HepG2 (cell line): ENCODE measurements around the gene MTIF3.

Source experiments
- CTCF ChIP-seq: sonication (generic); formaldehyde crosslinking; IDR thresholded peaks from 2 replicates; pipeline ENCODE4 v1.5.0; 2020; ENCODE audit warnings: mild to moderate bottlenecking, missing genetic modification reagents, moderate library complexity
- E2F5 ChIP-seq: sonication (generic); formaldehyde crosslinking; conservative IDR thresholded peaks from 2 replicates; pipeline ENCODE4 v1.4.0; 2020; ENCODE audit warnings: missing genetic modification reagents
- EZH2 ChIP-seq: conservative IDR thresholded peaks from 2 replicates; pipeline ENCODE4 v1.6.1; 2012; ENCODE audit warnings: mild to moderate bottlenecking, low read depth, low read length, moderate library complexity
- MBNL3 ChIP-seq: fragments of 250-450 bp; sonication (Bioruptor Pico); conservative IDR thresholded peaks from 2 replicates; pipeline ENCODE4 v1.8.0; 2022; ENCODE audit warnings: mild to moderate bottlenecking, inconsistent platforms
- MIXL1 ChIP-seq: IDR thresholded peaks from 2 replicates; pipeline ENCODE4 v1.6.1; 2016
- POLR2A ChIP-seq, 2 experiments: IDR thresholded peaks; 2 replicates each; pipeline ENCODE4 v1.6.1; 2011; ENCODE audit warnings: low read depth in 2 of 2, low read length in 2 of 2, mild to moderate bottlenecking in 1 of 2, moderate library complexity in 1 of 2; ENCODE audit not compliant: insufficient read depth in 1 of 2
- SIN3A ChIP-seq: IDR thresholded peaks from 2 replicates; pipeline ENCODE4 v1.6.1; 2011; ENCODE audit warnings: low read depth, mild to moderate bottlenecking, control low read depth, low read length, borderline replicate concordance
- SKIL ChIP-seq: sonication (generic); formaldehyde crosslinking; IDR thresholded peaks from 2 replicates; pipeline ENCODE4 v1.8.0; 2022; ENCODE audit warnings: missing genetic modification reagents, mild to moderate bottlenecking, moderate library complexity, borderline replicate concordance
- TBP ChIP-seq: sonication (generic); formaldehyde crosslinking; IDR thresholded peaks from 2 replicates; pipeline ENCODE4 v1.5.0; 2020; ENCODE audit warnings: missing genetic modification reagents
- THYN1 ChIP-seq: sonication (generic); formaldehyde crosslinking; IDR thresholded peaks from 2 replicates; pipeline ENCODE4 v1.8.1; 2023; ENCODE audit warnings: low read depth, mild to moderate bottlenecking, moderate library complexity, missing genetic modification reagents, borderline replicate concordance
- ZBTB38 ChIP-seq: sonication (generic); formaldehyde crosslinking; IDR thresholded peaks from 2 replicates; pipeline ENCODE4 v1.5.1; 2020; ENCODE audit warnings: mild to moderate bottlenecking, missing genetic modification reagents
- ZNF143 ChIP-seq: sonication (generic); formaldehyde crosslinking; IDR thresholded peaks from 2 replicates; pipeline ENCODE4 v1.4.0; 2020; ENCODE audit warnings: missing genetic modification reagents
- ZNF18 ChIP-seq: sonication (generic); formaldehyde crosslinking; IDR thresholded peaks from 2 replicates; pipeline ENCODE4 v1.8.0; 2022; ENCODE audit warnings: mild to moderate bottlenecking, missing genetic modification reagents; ENCODE audit not compliant: insufficient replicate concordance

GRCh38 chr13:27476943-27477703 lies 26.8 kb upstream of the MTIF3 start:
- TF ChIP-seq POLR2A (IDR thresholded peaks at IDR 0.05; ENCODE audit: insufficient read depth in 1 of 2, low read depth in 2 of 2, low read length in 2 of 2) (no peak), CTCF (0 out of 2 replicates have a peak, but pooled peaks have one; percentile 23), TBP (no peak), THYN1 (CRISPR knock-in tag) (no peak), EZH2 (no peak), E2F5 (CRISPR knock-in tag) (no peak), ZNF143 (CRISPR knock-in tag) (no peak), ZBTB38 (CRISPR knock-in tag) (no peak), MIXL1 (CRISPR knock-in tag) (0 out of 2 replicates have a peak, but pooled peaks have one; percentile 21), MBNL3 (CRISPR knock-in tag) (no peak), SIN3A (no peak), ZNF18 (CRISPR knock-in tag) (no peak), SKIL (no peak)
